Activated CD4-positive, CD25-positive, alpha-beta regulatory T cell (primary cell): ENCODE measurements around the gene MORN1.

ENCODE experiments used
- DNase-seq, 4 experiments: peaks; one replicate each; lab custom pipeline; 2025; lab: John Stamatoyannopoulos, UW

The MORN1 gene

GRCh38 chr1:2318314-2319278, 72.8 kb downstream of the MORN1 start:
- no peak for DNase-seq

GRCh38 chr1:2317230-2318065, 73.9 kb downstream of the MORN1 start:
- no peak for DNase-seq

GRCh38 chr1:2316451-2316961, 74.8 kb downstream of the MORN1 start:
- no peak for DNase-seq

GRCh38 chr1:2315674-2316450, 75.5 kb downstream of the MORN1 start:
- no peak for DNase-seq

GRCh38 chr1:2314803-2315673, 76.3 kb downstream of the MORN1 start:
- DNase-seq, result peak; percentile 30 to 62 (median 48)

GRCh38 chr1:2314273-2314802, 77.0 kb downstream of the MORN1 start:
- DNase-seq, result no peak

- DNase-seq, result no peak
Measured at GRCh38 chr1:2313651-2314261, 77.6 kb downstream of the MORN1 start.

GRCh38 chr1:2312515-2313301, 78.6 kb downstream of the MORN1 start:
- no peak for DNase-seq

- DNase-seq, result no peak
Measured at GRCh38 chr1:2312160-2312514, 79.2 kb downstream of the MORN1 start.

GRCh38 chr1:2311184-2312032, 79.9 kb downstream of the MORN1 start:
- DNase-seq, result peak in 3 of 4 experiments; percentile 24 to 39 (median 37)

GRCh38 chr1:2310332-2311183, 80.8 kb downstream of the MORN1 start:
- DNase-seq, result no peak

- DNase-seq, result no peak
Measured at GRCh38 chr1:2308844-2309243, 82.5 kb downstream of the MORN1 start.

GRCh38 chr1:2307972-2308371, 83.4 kb downstream of the MORN1 start:
- no peak for DNase-seq

- DNase-seq, result no peak
Measured at GRCh38 chr1:2307064-2307605, 84.2 kb downstream of the MORN1 start.

- no peak for DNase-seq
Measured at GRCh38 chr1:2306151-2306978, 85.0 kb downstream of the MORN1 start.
